Right lobe of liver (tissue), 6 donors: ENCODE measurements around the gene ZNF618. TPM values are rescaled to one million over a fixed set of nuclear protein-coding genes. Genes with fewer than 3 reads are reported as not detected.

ENCODE experiments used
- ATAC-seq, 4 donors: fragments of 200-7000 bp; cut with Tn5 transposase; one replicate each; pipeline ENCODE4 v1.9.1; 2020; ENCODE audit warnings: mild to moderate bottlenecking in 4 of 4, moderate library complexity in 4 of 4
- DNase-seq, 3 donors: peaks; one replicate each; pipeline ENCODE4 v3.0.0-alpha.2; 2020
- H3K27ac ChIP-seq, 3 donors: fragments of 200-600 bp; one replicate each; pipeline ENCODE4 v1.8.0; 2022
- H3K27me3 ChIP-seq, 2 donors: fragments of 200-600 bp; one replicate each; pipeline ENCODE4 v1.8.0; 2022
- H3K36me3 ChIP-seq, 4 donors: fragments of 200-600 bp; sonication (generic) in 1 of 4; one replicate each; pipeline versions ENCODE4 v1.5.1 to v1.8.0; 2017 to 2022; ENCODE audit warnings: control low read depth in 1 of 4
- H3K4me1 ChIP-seq, 4 donors: fragments of 200-600 bp; sonication (generic) in 1 of 4; one replicate each; pipeline versions ENCODE4 v1.5.1 to v1.8.0; 2017 to 2022; ENCODE audit warnings: control low read depth in 1 of 4
- H3K4me3 ChIP-seq, 3 donors: fragments of 200-600 bp; one replicate each; pipeline ENCODE4 v1.8.0; 2022
- H3K9me3 ChIP-seq, 4 donors: fragments of 200-600 bp; sonication (generic) in 1 of 4; one replicate each; pipeline versions ENCODE4 v1.5.1 to v1.8.0; 2017 to 2022; ENCODE audit warnings: control low read depth in 1 of 4
- CTCF ChIP-seq, 4 donors: fragments of 200-600 bp in 3 of 4; fragments of 450-650 bp in 1 of 4; IDR thresholded peaks; one replicate each; pipeline versions ENCODE4 v1.5.1 to v1.8.0; 2016 to 2022; ENCODE audit warnings: antibody characterized with exemption in 4 of 4, mild to moderate bottlenecking in 2 of 4
- POLR2A ChIP-seq: fragments of 450-650 bp; IDR thresholded peaks from one replicate; pipeline ENCODE4 v1.6.1; 2017; ENCODE audit warnings: antibody characterized with exemption, mild to moderate bottlenecking
- WGBS: methylation state at CpG from one replicate; pipeline ENCODE4 v1.1.6; 2018; ENCODE audit warnings: low coverage, low lambda C conversion rate; ENCODE audit not compliant: insufficient coverage; ENCODE audit errors: missing lambda C conversion rate; 5-methylcytosine and 5-hydroxymethylcytosine counted together
- intact Hi-C, 2 donors: fragments of 100-400 bp; cut with DNase I; formaldehyde crosslinking; loops; one replicate each; pipeline versions ENCODE4 v1.11.2 to v1.14.1; 2022
- total RNA-seq, 6 experiments: library from RNA; depleted of rRNA in 2 of 6; stranded (reverse); fragments of >200 nt in 2 of 6; fragmentation: NEBNext Ultra II Directional in 3 of 6; extraction: Animal tissue kit (Norgen Biotek cat#: 25700) in 3 of 6; gene quantifications; one replicate each; pipeline versions ENCODE4 v1.1.0 to v1.2.4, GENCODE V29; 2016 to 2023
- donor health status: DM: no; HTN: yes; CAD: no.
- donor health status: DM: no; HTN: no; CAD: no.
- donor health status: DM: no; HTN: no; CAD: no.
- donor health status: DM: no; HTN: yes; CAD: no.
- donor health status: DM: no; HTN: yes; CAD: no.

The ZNF618 gene
- total RNA-seq, 6 experiments from 2014 or later = 2.9 to 7.9 (median 6.0) TPM

GRCh38 chr9:113954591-113954990 lies 78.5 kb downstream of the ZNF618 start:
- intact Hi-C loops = no loop called here
- no peaks in the 10 kb centered on the region for H3K27me3 ChIP-seq
- H3K4me3 ChIP-seq = no peak overlapping the region
- H3K9me3 ChIP-seq = no peaks in the 10 kb centered on the region
- TF ChIP-seq CTCF (IDR thresholded peaks at IDR 0.05) (no peak), POLR2A (no peak)
- no peak overlapping the region for H3K27ac ChIP-seq
- DNase-seq (peak in 1 of 3 donors; percentile 11), ATAC-seq (no peak)
- H3K4me1 ChIP-seq = peaks cover 0 to 15% (median 5%) of the 10 kb centered on the region in 4 donors
- H3K36me3 ChIP-seq = no peaks in the 10 kb centered on the region

GRCh38 chr9:113955076-113955752 lies 79.1 kb downstream of the ZNF618 start:
- TF ChIP-seq CTCF (IDR thresholded peaks at IDR 0.05) (no peak), POLR2A (no peak)
- WGBS = 42% methylated on average over 2 of the region's 2 CpGs
- Histone ChIP-seq H3K4me3 (no peak overlapping the region), H3K27me3 (no peaks in the 10 kb centered on the region), H3K9me3 (no peaks in the 10 kb centered on the region), H3K36me3 (no peaks in the 10 kb centered on the region), H3K27ac (peak overlapping the region in 1 of 3 donors; percentile 24), H3K4me1 (peaks cover 0 to 15% (median 3%) of the 10 kb centered on the region in 4 donors)
- ATAC-seq = peak; percentile 18 to 45 (median 34)
- peak in 1 of 3 donors; percentile 13 for DNase-seq
- intact Hi-C loops = no loop called here

GRCh38 chr9:113956901-113957300 lies 80.8 kb downstream of the ZNF618 start:
- peak in 1 of 3 donors; percentile 25 for DNase-seq
- intact Hi-C loops = no loop called here
- WGBS = 98% methylated on average over 5 of the region's 5 CpGs

GRCh38 chr9:113957351-113957750 lies 81.2 kb downstream of the ZNF618 start:
- no peak for ATAC-seq
- no peaks in the 10 kb centered on the region for H3K36me3 ChIP-seq
- no peaks in the 10 kb centered on the region for H3K27me3 ChIP-seq
- no peak overlapping the region for H3K4me3 ChIP-seq
- H3K4me1 ChIP-seq = peaks cover 0 to 15% (median 5%) of the 10 kb centered on the region in 4 donors
- peak overlapping the region in 1 of 3 donors; percentile 30 for H3K27ac ChIP-seq
- WGBS = 71% methylated on average over 2 of the region's 4 CpGs
- TF ChIP-seq POLR2A (no peak), CTCF (IDR thresholded peaks at IDR 0.05) (no peak)
- peak in 1 of 3 donors; percentile 31 for DNase-seq
- no peaks in the 10 kb centered on the region for H3K9me3 ChIP-seq
- intact Hi-C loops = no loop called here

More at GRCh38 chr9:113956901-113957300, 80.8 kb downstream of the ZNF618 start:
- Histone ChIP-seq H3K27me3 (no peaks in the 10 kb centered on the region), H3K4me1 (peaks cover 0 to 15% (median 3%) of the 10 kb centered on the region in 4 donors), H3K4me3 (no peak overlapping the region), H3K9me3 (no peaks in the 10 kb centered on the region), H3K27ac (no peak overlapping the region), H3K36me3 (no peaks in the 10 kb centered on the region)
- ATAC-seq = no peak
- TF ChIP-seq POLR2A (no peak), CTCF (IDR thresholded peaks at IDR 0.05) (no peak)
